ENCODE measurements around the gene CDKL5.

CDKL5 gene

GRCh38 chrX:18425199-18426003, at the start of gene CDKL5:
CDKL5 (plus strand) TSS chrX:18425608; CDS start chrX:18507097, 81,489 bp downstream.
- peak within 1 kb of the TSS; percentile 51 for H3K27ac ChIP-seq
- no peak for TF ChIP-seq CTCF (conservative IDR thresholded peaks at IDR 0.05)
- TF ChIP-seq ZFX (IDR thresholded peaks at IDR 0.05): no peak

GRCh38 chrX:18377796-18378195, 47.6 kb upstream of the CDKL5 start:
- TF ChIP-seq CTCF (conservative IDR thresholded peaks at IDR 0.05) (peak; percentile 56), ZFX (IDR thresholded peaks at IDR 0.05) (no peak)
- no peak overlapping the region for H3K27ac ChIP-seq

GRCh38 chrX:18389966-18390365, 35.4 kb upstream of the CDKL5 start:
- TF ChIP-seq ZFX (IDR thresholded peaks at IDR 0.05): no peak
- TF ChIP-seq CTCF (conservative IDR thresholded peaks at IDR 0.05): peak; percentile 24

GRCh38 chrX:18390941-18391538, 34.4 kb upstream of the CDKL5 start:
- TF ChIP-seq ZFX (IDR thresholded peaks at IDR 0.05): no peak
- TF ChIP-seq CTCF (conservative IDR thresholded peaks at IDR 0.05): peak; percentile 57

More at GRCh38 chrX:18389966-18390365, 35.4 kb upstream of the CDKL5 start:
- no peak overlapping the region for H3K27ac ChIP-seq

GRCh38 chrX:18394477-18394876, 30.9 kb upstream of the CDKL5 start:
- no peak overlapping the region for H3K27ac ChIP-seq
- TF ChIP-seq ZFX (IDR thresholded peaks at IDR 0.05) (no peak), CTCF (conservative IDR thresholded peaks at IDR 0.05) (no peak)

More at GRCh38 chrX:18390941-18391538, 34.4 kb upstream of the CDKL5 start:
- H3K27ac ChIP-seq: no peak overlapping the region

- TF ChIP-seq ZFX (IDR thresholded peaks at IDR 0.05): no peak
- TF ChIP-seq CTCF (conservative IDR thresholded peaks at IDR 0.05): no peak
- H3K27ac ChIP-seq: no peak overlapping the region
These were observed 23.6 kb upstream of the CDKL5 start for GRCh38 chrX:18401848-18402213.

- no peak overlapping the region for H3K27ac ChIP-seq
- TF ChIP-seq CTCF (conservative IDR thresholded peaks at IDR 0.05) (no peak), ZFX (IDR thresholded peaks at IDR 0.05) (no peak)
These were observed 18.7 kb upstream of the CDKL5 start for GRCh38 chrX:18406531-18407266.
